Fibroblast of skin of right quadriceps (primary cell): ENCODE results near the gene PRKAG2.
A peak's percentile ranks its signal among the peaks of the same experiment; 100 is the strongest.

ENCODE experiments used
- DNase-seq: peaks from one replicate; pipeline ENCODE4 v3.0.0-alpha.2; 2013

PRKAG2 gene

GRCh38 chr7:151740081-151740851, 136.6 kb downstream of the PRKAG2 start:
- DNase-seq, result no peak

- DNase-seq, result no peak
These were observed 138.0 kb downstream of the PRKAG2 start for GRCh38 chr7:151738925-151739324.

- peak; percentile 96 for DNase-seq
These were observed 140.5 kb downstream of the PRKAG2 start for GRCh38 chr7:151736403-151736909.

- no peak for DNase-seq
These were observed 141.0 kb downstream of the PRKAG2 start for GRCh38 chr7:151735851-151736402.

GRCh38 chr7:151735186-151735850, 141.6 kb downstream of the PRKAG2 start:
- no peak for DNase-seq

- no peak for DNase-seq
These were observed 143.9 kb downstream of the PRKAG2 start for GRCh38 chr7:151732834-151733592.

GRCh38 chr7:151732292-151732691, 144.6 kb downstream of the PRKAG2 start:
- no peak for DNase-seq

- no peak for DNase-seq
These were observed 145.9 kb downstream of the PRKAG2 start for GRCh38 chr7:151731022-151731441.

- DNase-seq, result no peak
These were observed 146.3 kb downstream of the PRKAG2 start for GRCh38 chr7:151730591-151730990.

- DNase-seq, result no peak
These were observed 147.4 kb downstream of the PRKAG2 start for GRCh38 chr7:151729521-151729921.

- DNase-seq, result no peak
These were observed 148.2 kb downstream of the PRKAG2 start for GRCh38 chr7:151728746-151729145.

- DNase-seq, result no peak
These were observed 148.6 kb downstream of the PRKAG2 start for GRCh38 chr7:151728286-151728660.

- peak; percentile 96 for DNase-seq
These were observed 149.2 kb downstream of the PRKAG2 start for GRCh38 chr7:151727579-151728285.

- no peak for DNase-seq
These were observed 150.0 kb downstream of the PRKAG2 start for GRCh38 chr7:151726652-151727578.

- DNase-seq, result no peak
These were observed 150.9 kb downstream of the PRKAG2 start for GRCh38 chr7:151725844-151726651.

- no peak for DNase-seq
These were observed 151.9 kb downstream of the PRKAG2 start for GRCh38 chr7:151724920-151725584.

GRCh38 chr7:151724250-151724915, 152.5 kb downstream of the PRKAG2 start:
- no peak for DNase-seq

GRCh38 chr7:151723321-151723720, 153.6 kb downstream of the PRKAG2 start:
- no peak for DNase-seq

- DNase-seq, result no peak
These were observed 154.4 kb downstream of the PRKAG2 start for GRCh38 chr7:151722533-151722932.
